ENCODE data around the gene SIGLEC1.

DNA sequence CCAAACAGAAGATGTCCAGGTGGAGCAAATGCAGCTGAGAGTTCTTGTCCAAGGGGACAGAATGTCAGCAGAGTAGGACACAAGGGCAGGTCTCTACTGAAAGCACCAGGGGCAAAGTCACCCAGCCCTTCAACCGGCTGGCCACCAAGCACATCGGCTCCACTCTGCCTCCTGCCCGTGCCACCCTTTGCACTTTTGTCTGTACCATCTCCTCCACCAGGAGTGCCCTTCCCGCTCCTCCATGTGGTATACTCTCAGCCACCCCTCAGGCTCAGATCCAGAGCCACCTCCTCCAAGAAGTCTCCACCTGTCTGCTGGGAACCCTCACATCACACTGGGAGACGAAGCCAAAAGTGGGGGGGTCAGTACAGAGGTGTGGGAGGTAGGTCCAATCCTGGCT is 16.0 kb upstream of the SIGLEC1 start:
- TF ChIP-seq EZH2phosphoT487 (IDR thresholded peaks at IDR 0.05; ENCODE audit: borderline replicate concordance), result no peak
- TF ChIP-seq, protein P1, sequence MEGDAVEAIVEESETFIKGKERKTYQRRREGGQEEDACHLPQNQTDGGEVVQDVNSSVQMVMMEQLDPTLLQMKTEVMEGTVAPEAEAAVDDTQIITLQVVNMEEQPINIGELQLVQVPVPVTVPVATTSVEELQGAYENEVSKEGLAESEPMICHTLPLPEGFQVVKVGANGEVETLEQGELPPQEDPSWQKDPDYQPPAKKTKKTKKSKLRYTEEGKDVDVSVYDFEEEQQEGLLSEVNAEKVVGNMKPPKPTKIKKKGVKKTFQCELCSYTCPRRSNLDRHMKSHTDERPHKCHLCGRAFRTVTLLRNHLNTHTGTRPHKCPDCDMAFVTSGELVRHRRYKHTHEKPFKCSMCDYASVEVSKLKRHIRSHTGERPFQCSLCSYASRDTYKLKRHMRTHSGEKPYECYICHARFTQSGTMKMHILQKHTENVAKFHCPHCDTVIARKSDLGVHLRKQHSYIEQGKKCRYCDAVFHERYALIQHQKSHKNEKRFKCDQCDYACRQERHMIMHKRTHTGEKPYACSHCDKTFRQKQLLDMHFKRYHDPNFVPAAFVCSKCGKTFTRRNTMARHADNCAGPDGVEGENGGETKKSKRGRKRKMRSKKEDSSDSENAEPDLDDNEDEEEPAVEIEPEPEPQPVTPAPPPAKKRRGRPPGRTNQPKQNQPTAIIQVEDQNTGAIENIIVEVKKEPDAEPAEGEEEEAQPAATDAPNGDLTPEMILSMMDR (conservative IDR thresholded peaks at IDR 0.05; ENCODE audit: low read length), result no peak
